Duodenal mucosa (tissue), 2 donors: ENCODE results near the gene TMEM50A.
A peak's percentile ranks its signal among the peaks of the same experiment; 100 is the strongest.
"Not testable (repeated sequence)": the region's sequence is repeated elsewhere in the genome, so short reads cannot be mapped to it uniquely, and the experiment has no call there.

Experiments used
- H3K27ac ChIP-seq: one replicate; pipeline ENCODE4 v1.7.0; 2013; ENCODE audit warnings: low read depth, low read length
- H3K27me3 ChIP-seq, 2 donors: one replicate each; pipeline ENCODE4 v1.7.0; 2013; ENCODE audit warnings: low read length in 2 of 2, control low read depth in 1 of 2; ENCODE audit not compliant: insufficient read depth in 2 of 2, control insufficient read depth in 1 of 2
- H3K36me3 ChIP-seq, 2 donors: one replicate each; pipeline ENCODE4 v1.7.0; 2013; ENCODE audit warnings: low read length in 2 of 2, control low read depth in 1 of 2; ENCODE audit not compliant: insufficient read depth in 2 of 2, control insufficient read depth in 1 of 2
- H3K4me1 ChIP-seq, 2 donors: one replicate each; pipeline ENCODE4 v1.7.0; 2013; ENCODE audit warnings: low read length in 2 of 2, control low read depth in 1 of 2; ENCODE audit not compliant: insufficient read depth in 2 of 2, control insufficient read depth in 1 of 2
- H3K4me3 ChIP-seq, 2 donors: one replicate each; pipeline ENCODE4 v1.7.0; 2013; ENCODE audit warnings: low read length in 2 of 2, low read depth in 1 of 2
- H3K9ac ChIP-seq, 2 donors: one replicate each; pipeline ENCODE4 v1.7.0; 2013; ENCODE audit warnings: low read length in 2 of 2, low read depth in 1 of 2
- H3K9me3 ChIP-seq, 2 donors: one replicate each; pipeline ENCODE4 v1.7.0; 2013; ENCODE audit warnings: low read length in 2 of 2, control low read depth in 1 of 2; ENCODE audit not compliant: control insufficient read depth in 1 of 2

The TMEM50A gene

GRCh38 chr1:25336922-25337354, 1.2 kb upstream of the TMEM50A start:
- Histone ChIP-seq H3K4me3 (peak overlapping the region; percentile 81 to 86), H3K4me1 (peaks cover 5 to 18% of the 10 kb centered on the region in 2 donors), H3K9ac (peak overlapping the region; percentile 55 to 59)
- not testable (repeated sequence) for H3K36me3 ChIP-seq, H3K27ac ChIP-seq, H3K27me3 ChIP-seq, H3K9me3 ChIP-seq

- Histone ChIP-seq H3K27ac (peak overlapping the region; percentile 84), H3K9ac (peak overlapping the region in 1 of 2 donors; percentile 94), H3K4me1 (peaks cover 5 to 18% of the 10 kb centered on the region in 2 donors), H3K4me3 (peak overlapping the region; percentile 92 to 93)
- H3K36me3 ChIP-seq, H3K9me3 ChIP-seq, H3K27me3 ChIP-seq: not testable (repeated sequence)
These were observed 499 bp upstream of the TMEM50A start for GRCh38 chr1:25337483-25338187.

- Histone ChIP-seq H3K9ac (peak overlapping the region; percentile 89 to 94), H3K27ac (no peak overlapping the region), H3K4me3 (peak overlapping the region; percentile 92 to 93), H3K9me3 (no peaks in the 10 kb centered on the region), H3K4me1 (peaks cover 5 to 18% of the 10 kb centered on the region in 2 donors), H3K27me3 (no peaks in the 10 kb centered on the region), H3K36me3 (peaks cover 0 to 4% of the 10 kb centered on the region in 2 donors)
These were observed 852 bp downstream of the TMEM50A start for GRCh38 chr1:25338986-25339385.

GRCh38 chr1:25341746-25342145, 3.6 kb downstream of the TMEM50A start:
- Histone ChIP-seq H3K4me3 (no peak overlapping the region), H3K9me3 (no peaks in the 10 kb centered on the region), H3K27me3 (no peaks in the 10 kb centered on the region), H3K9ac (no peak overlapping the region), H3K4me1 (peaks cover 5 to 18% of the 10 kb centered on the region in 2 donors), H3K27ac (no peak overlapping the region), H3K36me3 (peaks cover 0 to 9% of the 10 kb centered on the region in 2 donors)

GRCh38 chr1:25342846-25343245, 4.7 kb downstream of the TMEM50A start:
- no peaks in the 10 kb centered on the region for H3K27me3 ChIP-seq
- H3K27ac ChIP-seq: no peak overlapping the region
- no peak overlapping the region for H3K4me3 ChIP-seq
- H3K36me3 ChIP-seq: peaks cover 0 to 9% of the 10 kb centered on the region in 2 donors
- no peak overlapping the region for H3K9ac ChIP-seq
- H3K9me3 ChIP-seq: no peaks in the 10 kb centered on the region
- H3K4me1 ChIP-seq: peaks cover 5 to 18% of the 10 kb centered on the region in 2 donors

GRCh38 chr1:25343872-25344271, 5.7 kb downstream of the TMEM50A start:
- no peaks in the 10 kb centered on the region for H3K9me3 ChIP-seq
- H3K27ac ChIP-seq: no peak overlapping the region
- H3K4me1 ChIP-seq: peaks cover 5 to 18% of the 10 kb centered on the region in 2 donors
- H3K27me3 ChIP-seq: no peaks in the 10 kb centered on the region
- H3K36me3 ChIP-seq: peaks cover 3 to 13% of the 10 kb centered on the region in 2 donors
- H3K4me3 ChIP-seq: no peak overlapping the region
- no peak overlapping the region for H3K9ac ChIP-seq

- Histone ChIP-seq H3K36me3 (peaks cover 8 to 29% of the 10 kb centered on the region in 2 donors), H3K27ac (no peak overlapping the region)
These were observed 9.4 kb downstream of the TMEM50A start for GRCh38 chr1:25347556-25347955.

GRCh38 chr1:25349606-25350005, 11.5 kb downstream of the TMEM50A start:
- Histone ChIP-seq H3K9ac (no peak overlapping the region), H3K9me3 (no peaks in the 10 kb centered on the region), H3K27ac (no peak overlapping the region), H3K36me3 (peaks cover 10 to 40% of the 10 kb centered on the region in 2 donors), H3K4me1 (no peaks in the 10 kb centered on the region), H3K4me3 (no peak overlapping the region), H3K27me3 (no peaks in the 10 kb centered on the region)

More at GRCh38 chr1:25347556-25347955, 9.4 kb downstream of the TMEM50A start:
- Histone ChIP-seq H3K4me1 (no peaks in the 10 kb centered on the region), H3K9ac (no peak overlapping the region), H3K9me3 (no peaks in the 10 kb centered on the region), H3K4me3 (no peak overlapping the region), H3K27me3 (no peaks in the 10 kb centered on the region)

- Histone ChIP-seq H3K27me3 (no peaks in the 10 kb centered on the region), H3K9ac (no peak overlapping the region), H3K27ac (no peak overlapping the region), H3K9me3 (no peaks in the 10 kb centered on the region), H3K36me3 (peaks cover 17 to 64% of the 10 kb centered on the region in 2 donors), H3K4me1 (no peaks in the 10 kb centered on the region), H3K4me3 (no peak overlapping the region)
These were observed 17.8 kb downstream of the TMEM50A start for GRCh38 chr1:25355841-25356395.

GRCh38 chr1:25356441-25356840, 18.3 kb downstream of the TMEM50A start:
- Histone ChIP-seq H3K36me3 (peaks cover 22 to 67% of the 10 kb centered on the region in 2 donors), H3K4me3 (no peak overlapping the region), H3K27ac (no peak overlapping the region), H3K27me3 (no peaks in the 10 kb centered on the region), H3K9ac (no peak overlapping the region), H3K4me1 (no peaks in the 10 kb centered on the region), H3K9me3 (no peaks in the 10 kb centered on the region)
